Measurements from ENCODE around the gene KIAA0825.

The KIAA0825 gene

DNA sequence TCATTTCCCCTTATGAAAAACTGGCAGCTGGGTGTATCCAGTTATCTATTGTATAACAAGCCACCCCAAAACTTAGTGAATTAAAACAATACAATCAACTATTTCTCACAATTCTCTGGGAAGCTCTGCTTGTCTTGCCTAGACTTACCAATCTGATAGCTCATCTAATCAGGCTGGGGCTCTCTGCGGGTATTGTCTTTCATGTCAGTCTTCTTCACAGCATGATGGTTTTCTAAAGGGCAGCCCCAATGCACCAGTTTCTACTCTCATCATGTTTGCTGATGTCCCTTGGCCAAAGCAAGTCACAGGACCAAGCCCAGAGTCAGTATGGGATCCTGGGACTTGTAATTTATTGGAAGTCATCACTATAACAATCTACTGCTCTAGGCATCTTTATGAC is 433.5 kb downstream of the KIAA0825 start:
- Histone ChIP-seq H4K20me1 (ENCODE audit: insufficient read depth, low read length) (no peaks in the 10 kb centered on the region), H3K9me3 (ENCODE audit: insufficient read depth, low read length) (no peaks in the 10 kb centered on the region), H3K4me1 (ENCODE audit: low read length) (no peaks in the 10 kb centered on the region), H3K4me2 (ENCODE audit: low read length) (no peak overlapping the region), H3K36me3 (replicated peaks; ENCODE audit: low read depth, low read length) (no peaks in the 10 kb centered on the region), H3K27me3 (ENCODE audit: low read depth, low read length) (no peaks in the 10 kb centered on the region; the same call in 1 of the 2 replicates), H3K27ac (ENCODE audit: low read length) (no peak overlapping the region), H2AFZ (ENCODE audit: low read depth, low read length) (no peak overlapping the region), H3K79me2 (ENCODE audit: low read length) (no peaks in the 10 kb centered on the region), H3K9ac (ENCODE audit: low read length) (no peak overlapping the region), H3K4me3 (ENCODE audit: low read length) (no peak overlapping the region)
- no peak for TF ChIP-seq EZH2phosphoT487 (IDR thresholded peaks at IDR 0.05; ENCODE audit: low read depth)
- TF ChIP-seq, protein P1, sequence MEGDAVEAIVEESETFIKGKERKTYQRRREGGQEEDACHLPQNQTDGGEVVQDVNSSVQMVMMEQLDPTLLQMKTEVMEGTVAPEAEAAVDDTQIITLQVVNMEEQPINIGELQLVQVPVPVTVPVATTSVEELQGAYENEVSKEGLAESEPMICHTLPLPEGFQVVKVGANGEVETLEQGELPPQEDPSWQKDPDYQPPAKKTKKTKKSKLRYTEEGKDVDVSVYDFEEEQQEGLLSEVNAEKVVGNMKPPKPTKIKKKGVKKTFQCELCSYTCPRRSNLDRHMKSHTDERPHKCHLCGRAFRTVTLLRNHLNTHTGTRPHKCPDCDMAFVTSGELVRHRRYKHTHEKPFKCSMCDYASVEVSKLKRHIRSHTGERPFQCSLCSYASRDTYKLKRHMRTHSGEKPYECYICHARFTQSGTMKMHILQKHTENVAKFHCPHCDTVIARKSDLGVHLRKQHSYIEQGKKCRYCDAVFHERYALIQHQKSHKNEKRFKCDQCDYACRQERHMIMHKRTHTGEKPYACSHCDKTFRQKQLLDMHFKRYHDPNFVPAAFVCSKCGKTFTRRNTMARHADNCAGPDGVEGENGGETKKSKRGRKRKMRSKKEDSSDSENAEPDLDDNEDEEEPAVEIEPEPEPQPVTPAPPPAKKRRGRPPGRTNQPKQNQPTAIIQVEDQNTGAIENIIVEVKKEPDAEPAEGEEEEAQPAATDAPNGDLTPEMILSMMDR (IDR thresholded peaks at IDR 0.05; ENCODE audit: low read depth, low read length) = no peak

GRCh38 chr5:94181895-94182294 is 436.5 kb downstream of the KIAA0825 start:
- no peak overlapping the region for H2AFZ ChIP-seq (ENCODE audit: low read depth, low read length)
- no peaks in the 10 kb centered on the region; the same call in 1 of the 2 replicates for H3K27me3 ChIP-seq (ENCODE audit: low read depth, low read length)

GRCh38 chr5:94180761-94181160 is 437.6 kb downstream of the KIAA0825 start:
- Histone ChIP-seq H3K4me2 (ENCODE audit: low read length) (no peak overlapping the region), H2AFZ (ENCODE audit: low read depth, low read length) (no peak overlapping the region), H3K4me1 (ENCODE audit: low read length) (no peaks in the 10 kb centered on the region), H3K27me3 (ENCODE audit: low read depth, low read length) (no peaks in the 10 kb centered on the region; the same call in 1 of the 2 replicates), H3K9me3 (ENCODE audit: insufficient read depth, low read length) (no peaks in the 10 kb centered on the region), H4K20me1 (ENCODE audit: insufficient read depth, low read length) (no peaks in the 10 kb centered on the region), H3K4me3 (ENCODE audit: low read length) (no peak overlapping the region), H3K36me3 (replicated peaks; ENCODE audit: low read depth, low read length) (no peaks in the 10 kb centered on the region), H3K9ac (ENCODE audit: low read length) (no peak overlapping the region), H3K79me2 (ENCODE audit: low read length) (no peaks in the 10 kb centered on the region), H3K27ac (ENCODE audit: low read length) (no peak overlapping the region)
- no peak for TF ChIP-seq EZH2phosphoT487 (IDR thresholded peaks at IDR 0.05; ENCODE audit: low read depth)
- TF ChIP-seq, protein P1 (IDR thresholded peaks at IDR 0.05; ENCODE audit: low read depth, low read length) = no peak

More at GRCh38 chr5:94181895-94182294, 436.5 kb downstream of the KIAA0825 start:
- Histone ChIP-seq H3K9ac (ENCODE audit: low read length) (no peak overlapping the region), H3K4me2 (ENCODE audit: low read length) (no peak overlapping the region), H3K27ac (ENCODE audit: low read length) (no peak overlapping the region), H3K9me3 (ENCODE audit: insufficient read depth, low read length) (no peaks in the 10 kb centered on the region), H3K4me1 (ENCODE audit: low read length) (no peaks in the 10 kb centered on the region), H3K36me3 (replicated peaks; ENCODE audit: low read depth, low read length) (no peaks in the 10 kb centered on the region), H3K79me2 (ENCODE audit: low read length) (no peaks in the 10 kb centered on the region), H3K4me3 (ENCODE audit: low read length) (no peak overlapping the region), H4K20me1 (ENCODE audit: insufficient read depth, low read length) (no peaks in the 10 kb centered on the region)
- no peak for TF ChIP-seq EZH2phosphoT487 (IDR thresholded peaks at IDR 0.05; ENCODE audit: low read depth)
- TF ChIP-seq, protein P1 (IDR thresholded peaks at IDR 0.05; ENCODE audit: low read depth, low read length) = peak; percentile 29

DNA sequence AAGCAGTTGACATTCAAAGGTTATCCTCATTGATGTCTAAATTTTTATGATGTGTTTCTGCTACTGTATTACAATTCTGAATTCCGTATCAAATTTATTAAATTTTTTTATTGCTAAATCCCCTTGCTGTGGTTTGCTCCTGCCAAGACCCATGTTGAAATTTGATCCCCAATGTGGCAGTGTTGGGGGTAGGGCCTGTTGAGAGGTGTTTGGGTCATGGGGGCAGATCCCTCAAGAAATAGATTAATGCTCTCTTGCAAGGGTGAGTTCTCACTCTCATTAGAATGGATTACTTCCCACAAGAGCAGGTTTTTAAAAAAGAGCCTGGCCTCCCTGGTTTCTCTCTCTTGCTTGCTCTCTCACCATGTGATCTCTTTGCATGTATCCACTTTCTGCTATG is 442.5 kb downstream of the KIAA0825 start:
- Histone ChIP-seq H3K79me2 (ENCODE audit: low read length) (no peaks in the 10 kb centered on the region), H4K20me1 (ENCODE audit: insufficient read depth, low read length) (no peaks in the 10 kb centered on the region), H3K36me3 (replicated peaks; ENCODE audit: low read depth, low read length) (no peaks in the 10 kb centered on the region), H3K9ac (ENCODE audit: low read length) (no peak overlapping the region), H2AFZ (ENCODE audit: low read depth, low read length) (no peak overlapping the region), H3K9me3 (ENCODE audit: insufficient read depth, low read length) (no peaks in the 10 kb centered on the region), H3K4me3 (ENCODE audit: low read length) (no peak overlapping the region), H3K27ac (ENCODE audit: low read length) (no peak overlapping the region), H3K27me3 (ENCODE audit: low read depth, low read length) (no peaks in the 10 kb centered on the region), H3K4me2 (ENCODE audit: low read length) (no peak overlapping the region), H3K4me1 (ENCODE audit: low read length) (no peaks in the 10 kb centered on the region)
- TF ChIP-seq, protein P1 (IDR thresholded peaks at IDR 0.05; ENCODE audit: low read depth, low read length) = no peak
- no peak for TF ChIP-seq EZH2phosphoT487 (IDR thresholded peaks at IDR 0.05; ENCODE audit: low read depth)
